HepG2 (cell line): Measurements from ENCODE around the gene ZFPL1. TPM values are rescaled to one million over a fixed set of nuclear protein-coding genes. Genes with fewer than 3 reads are reported as not detected.

Experiments used
- ADNP ChIP-seq: sonication (generic); formaldehyde crosslinking; IDR thresholded peaks from 2 replicates; pipeline ENCODE4 v1.4.0; 2020; ENCODE audit warnings: missing genetic modification reagents
- DPF2 ChIP-seq: sonication (generic); formaldehyde crosslinking; IDR thresholded peaks from 2 replicates; pipeline ENCODE4 v1.4.0; 2020; ENCODE audit warnings: mild to moderate bottlenecking, low read depth, missing genetic modification reagents, borderline replicate concordance
- FOXO4 ChIP-seq: sonication (generic); formaldehyde crosslinking; conservative IDR thresholded peaks from 2 replicates; pipeline ENCODE4 v1.8.1; 2023; ENCODE audit warnings: missing genetic modification reagents
- HBP1 ChIP-seq: IDR thresholded peaks from 2 replicates; pipeline ENCODE4 v1.6.1; 2016; ENCODE audit warnings: low read depth, control low read depth
- HNRNPUL1 ChIP-seq: fragments of 200-400 bp; formaldehyde crosslinking; IDR thresholded peaks from 2 replicates; pipeline ENCODE4 v1.6.1; 2017; ENCODE audit warnings: low read depth, mild to moderate bottlenecking, low read length, moderate library complexity
- NCOA2 ChIP-seq: sonication (generic); formaldehyde crosslinking; IDR thresholded peaks from 2 replicates; pipeline ENCODE4 v1.8.0; 2022; ENCODE audit warnings: inconsistent platforms
- PHF20 ChIP-seq: sonication (generic); formaldehyde crosslinking; IDR thresholded peaks from 2 replicates; pipeline ENCODE4 v1.5.0; 2020; ENCODE audit warnings: mild to moderate bottlenecking, missing genetic modification reagents
- POLR2G ChIP-seq: fragments of 200-400 bp; formaldehyde crosslinking; IDR thresholded peaks from 2 replicates; pipeline ENCODE4 v1.6.1; 2018; ENCODE audit warnings: mild to moderate bottlenecking, low read depth, low read length, moderate library complexity
- SOX6 ChIP-seq, 2 experiments: fragments of 450-650 bp in 1 of 2; sonication (generic) in 1 of 2; formaldehyde crosslinking in 1 of 2; IDR thresholded peaks; 2 replicates each; pipeline versions ENCODE4 v1.4.0 to v1.6.1; 2017 to 2020; ENCODE audit warnings: antibody characterized with exemption in 1 of 2, mild to moderate bottlenecking in 1 of 2, missing genetic modification reagents in 1 of 2
- TSC22D2 ChIP-seq: sonication (generic); formaldehyde crosslinking; IDR thresholded peaks from 2 replicates; pipeline ENCODE4 v1.5.1; 2020; ENCODE audit warnings: missing genetic modification reagents, mild to moderate bottlenecking, borderline replicate concordance
- YEATS4 ChIP-seq: sonication (generic); formaldehyde crosslinking; IDR thresholded peaks from 2 replicates; pipeline ENCODE4 v1.4.0; 2020; ENCODE audit warnings: missing genetic modification reagents, borderline replicate concordance
- ZFP82 ChIP-seq: sonication (generic); formaldehyde crosslinking; IDR thresholded peaks from 2 replicates; pipeline ENCODE4 v1.5.1; 2020; ENCODE audit warnings: mild to moderate bottlenecking, missing genetic modification reagents, borderline replicate concordance
- ZNF143 ChIP-seq: sonication (generic); formaldehyde crosslinking; IDR thresholded peaks from 2 replicates; pipeline ENCODE4 v1.4.0; 2020; ENCODE audit warnings: missing genetic modification reagents
- polyA plus RNA-seq, 8 experiments: library from polyadenylated mRNA; depleted of rRNA in 3 of 8; stranded (reverse) in 7 of 8; unstranded in 1 of 8; fragments of >200 nt; fragmentation: Illumina TruSeq in 4 of 8; extraction: Trizol in 4 of 8; gene quantifications; 2 replicates each; pipeline versions ENCODE4 v1.2.1 to v1.2.3, GENCODE V29; 2011 to 2016; ENCODE audit warnings: low read depth in 4 of 8, missing spikeins in 1 of 8, mixed read lengths in 1 of 8; ENCODE audit not compliant: insufficient read depth in 1 of 8
- total RNA-seq, 5 experiments: library from RNA; depleted of rRNA; stranded (reverse); fragments of >200 nt; fragmentation: Illumina TruSeq; extraction: Trizol; gene quantifications; 2 replicates each; pipeline ENCODE4 v1.2.3, GENCODE V29; 2016; ENCODE audit warnings: low read depth in 1 of 5
- TF ChIP-seq, protein P1 (sequence below), 2 experiments: sonication (generic) in 1 of 2; formaldehyde crosslinking in 1 of 2; IDR thresholded peaks; 2 replicates each; pipeline versions ENCODE4 v1.6.1 to v1.9.0; 2014 to 2022; ENCODE audit warnings: antibody characterized with exemption in 1 of 2, borderline replicate concordance in 1 of 2, inconsistent platforms in 1 of 2, low read depth in 1 of 2, missing genetic modification reagents in 1 of 2
- TF ChIP-seq, protein P2 (sequence below): sonication (generic); formaldehyde crosslinking; IDR thresholded peaks from 2 replicates; pipeline ENCODE4 v1.4.0; 2020; ENCODE audit warnings: mild to moderate bottlenecking, missing genetic modification reagents

ZFPL1 gene
- total and polyA plus RNA-seq, 2 of the 13 experiments (the other 11 are each of a cell fraction or from before 2014, with no cell fraction given), result 32.2 to 56.0 TPM

DNA sequence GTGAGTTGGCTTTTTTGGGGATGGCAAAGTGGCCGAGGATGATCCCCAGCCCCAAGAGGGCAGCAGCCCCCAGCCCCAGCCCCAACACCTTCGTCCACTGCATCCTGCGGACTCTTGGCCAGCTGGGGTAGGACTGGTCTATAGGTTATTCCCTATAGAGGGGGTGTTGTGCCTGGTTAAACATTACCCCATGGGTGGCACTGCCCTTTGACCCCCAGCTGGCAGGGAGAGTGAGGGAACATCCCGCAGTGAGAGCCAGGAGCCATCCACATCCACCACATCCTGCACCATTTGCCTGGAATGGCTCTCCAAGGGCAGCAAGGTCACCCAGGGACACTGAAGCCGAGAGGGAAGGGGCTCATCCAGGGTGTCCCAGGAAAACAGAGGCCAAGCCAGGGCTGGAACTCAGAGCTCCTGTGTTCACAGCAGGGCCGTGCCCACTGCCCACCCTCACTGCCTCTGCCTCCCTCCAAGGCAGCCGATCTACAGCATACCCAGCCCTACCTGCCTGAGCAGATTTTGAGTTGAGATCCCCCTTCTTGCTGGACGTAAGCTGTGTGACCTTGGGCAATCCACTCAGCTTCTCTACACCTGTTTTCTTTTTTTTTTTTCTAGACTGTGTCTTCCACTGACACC, 25.5 kb upstream of the ZFPL1 start, which contains the start of gene NAALADL1 (continued):
- no peak for TF ChIP-seq ADNP (CRISPR knock-in tag)
- TF ChIP-seq TSC22D2 (CRISPR knock-in tag), result no peak
- TF ChIP-seq ZFP82, result no peak
- TF ChIP-seq SOX6 (IDR thresholded peaks at IDR 0.05), result no peak
- TF ChIP-seq SOX6 (CRISPR knock-in tag; IDR thresholded peaks at IDR 0.05), result peak; percentile 43; the same call in 1 of the 2 replicates
- no peak for TF ChIP-seq NCOA2 (CRISPR knock-in tag)
- 0 out of 2 replicates have a peak, but pooled peaks have one; percentile 28 for TF ChIP-seq YEATS4 (CRISPR knock-in tag)
- TF ChIP-seq POLR2G, result peak; percentile 39; the same call in 1 of the 2 replicates
- TF ChIP-seq FOXO4 (CRISPR knock-in tag), result no peak
- TF ChIP-seq ZNF143 (CRISPR knock-in tag), result no peak
- TF ChIP-seq, protein P1, sequence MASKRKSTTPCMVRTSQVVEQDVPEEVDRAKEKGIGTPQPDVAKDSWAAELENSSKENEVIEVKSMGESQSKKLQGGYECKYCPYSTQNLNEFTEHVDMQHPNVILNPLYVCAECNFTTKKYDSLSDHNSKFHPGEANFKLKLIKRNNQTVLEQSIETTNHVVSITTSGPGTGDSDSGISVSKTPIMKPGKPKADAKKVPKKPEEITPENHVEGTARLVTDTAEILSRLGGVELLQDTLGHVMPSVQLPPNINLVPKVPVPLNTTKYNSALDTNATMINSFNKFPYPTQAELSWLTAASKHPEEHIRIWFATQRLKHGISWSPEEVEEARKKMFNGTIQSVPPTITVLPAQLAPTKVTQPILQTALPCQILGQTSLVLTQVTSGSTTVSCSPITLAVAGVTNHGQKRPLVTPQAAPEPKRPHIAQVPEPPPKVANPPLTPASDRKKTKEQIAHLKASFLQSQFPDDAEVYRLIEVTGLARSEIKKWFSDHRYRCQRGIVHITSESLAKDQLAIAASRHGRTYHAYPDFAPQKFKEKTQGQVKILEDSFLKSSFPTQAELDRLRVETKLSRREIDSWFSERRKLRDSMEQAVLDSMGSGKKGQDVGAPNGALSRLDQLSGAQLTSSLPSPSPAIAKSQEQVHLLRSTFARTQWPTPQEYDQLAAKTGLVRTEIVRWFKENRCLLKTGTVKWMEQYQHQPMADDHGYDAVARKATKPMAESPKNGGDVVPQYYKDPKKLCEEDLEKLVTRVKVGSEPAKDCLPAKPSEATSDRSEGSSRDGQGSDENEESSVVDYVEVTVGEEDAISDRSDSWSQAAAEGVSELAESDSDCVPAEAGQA (IDR thresholded peaks at IDR 0.05; ENCODE audit: low read depth), result no peak
- TF ChIP-seq, protein P1 (CRISPR knock-in tag; IDR thresholded peaks at IDR 0.05; ENCODE audit: borderline replicate concordance), result no peak
- no peak for TF ChIP-seq HNRNPUL1
- TF ChIP-seq, protein P2, sequence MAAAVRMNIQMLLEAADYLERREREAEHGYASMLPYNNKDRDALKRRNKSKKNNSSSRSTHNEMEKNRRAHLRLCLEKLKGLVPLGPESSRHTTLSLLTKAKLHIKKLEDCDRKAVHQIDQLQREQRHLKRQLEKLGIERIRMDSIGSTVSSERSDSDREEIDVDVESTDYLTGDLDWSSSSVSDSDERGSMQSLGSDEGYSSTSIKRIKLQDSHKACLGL, result no peak
- no peak for TF ChIP-seq PHF20 (CRISPR knock-in tag)
- no peak for TF ChIP-seq HBP1 (CRISPR knock-in tag)
- TF ChIP-seq DPF2, result 0 out of 2 replicates have a peak, but pooled peaks have one; percentile 33
